Liver (tissue), 9 donors: ENCODE measurements around the gene IFT27. TPM values are rescaled to one million over a fixed set of nuclear protein-coding genes. Genes with fewer than 3 reads are reported as not detected.

Experiments
- DNase-seq: peaks from one replicate; pipeline ENCODE4 v3.0.0-alpha.2; 2017; ENCODE audit warnings: low spot score
- H3K27ac ChIP-seq, 2 donors: one replicate each; pipeline ENCODE4 v1.7.0; 2013; ENCODE audit warnings: inconsistent platforms in 2 of 2, low read length in 2 of 2, control low read depth in 1 of 2, low read depth in 1 of 2, mild to moderate bottlenecking in 1 of 2
- H3K27me3 ChIP-seq, 4 donors: one replicate each; pipeline versions ENCODE4 v1.6.1 to v1.7.0; 2013; ENCODE audit warnings: low read length in 3 of 4, inconsistent platforms in 1 of 4, mild to moderate bottlenecking in 1 of 4, moderate library complexity in 1 of 4; ENCODE audit not compliant: control insufficient read depth in 4 of 4, insufficient read depth in 4 of 4
- H3K36me3 ChIP-seq, 4 donors: one replicate each; pipeline versions ENCODE4 v1.6.1 to v1.7.0; 2013; ENCODE audit warnings: low read length in 3 of 4, mild to moderate bottlenecking in 3 of 4, low read depth in 1 of 4, moderate library complexity in 1 of 4; ENCODE audit not compliant: control insufficient read depth in 4 of 4, insufficient read depth in 3 of 4
- H3K4me1 ChIP-seq, 4 donors: one replicate each; pipeline versions ENCODE4 v1.6.1 to v1.7.0; 2013; ENCODE audit warnings: low read length in 3 of 4, mild to moderate bottlenecking in 3 of 4, moderate library complexity in 1 of 4; ENCODE audit not compliant: control insufficient read depth in 4 of 4, insufficient read depth in 4 of 4
- H3K4me3 ChIP-seq, 3 donors: one replicate each; pipeline versions ENCODE4 v1.6.1 to v1.7.0; 2013; ENCODE audit warnings: low read length in 3 of 3, control low read depth in 1 of 3, low read depth in 1 of 3, mild to moderate bottlenecking in 1 of 3
- H3K9ac ChIP-seq, 2 donors: one replicate each; pipeline ENCODE4 v1.7.0; 2013; ENCODE audit warnings: low read length in 2 of 2, mild to moderate bottlenecking in 2 of 2, moderate library complexity in 2 of 2, control low read depth in 1 of 2, low read depth in 1 of 2
- H3K9me3 ChIP-seq, 4 donors: one replicate each; pipeline versions ENCODE4 v1.6.1 to v1.7.0; 2013; ENCODE audit warnings: low read length in 3 of 4; ENCODE audit not compliant: control insufficient read depth in 4 of 4
- ATF3 ChIP-seq: IDR thresholded peaks from 2 replicates; pipeline ENCODE4 v1.6.1; 2016; ENCODE audit warnings: antibody characterized with exemption
- CTCF ChIP-seq: fragments of 150-350 bp; IDR thresholded peaks from 2 replicates; pipeline ENCODE4 v1.5.1; 2017; ENCODE audit warnings: improper control_type of control experiment, low read depth, low read length; ENCODE audit not compliant: missing input control
- FOXA2 ChIP-seq: IDR thresholded peaks from 2 replicates; pipeline ENCODE4 v1.6.1; 2016; ENCODE audit warnings: antibody characterized with exemption
- GABPA ChIP-seq, 2 donors: IDR thresholded peaks in 1 of 2; conservative IDR thresholded peaks in 1 of 2; 2 replicates each; pipeline ENCODE4 v1.6.1; 2016; ENCODE audit warnings: antibody characterized with exemption in 2 of 2, mild to moderate bottlenecking in 1 of 2, moderate library complexity in 1 of 2
- HNF4G ChIP-seq: IDR thresholded peaks from 2 replicates; pipeline ENCODE4 v1.6.1; 2016; ENCODE audit warnings: antibody characterized with exemption
- JUND ChIP-seq, 2 donors: IDR thresholded peaks; 2 replicates each; pipeline ENCODE4 v1.6.1; 2016; ENCODE audit warnings: antibody characterized with exemption in 2 of 2
- RAD21 ChIP-seq, 2 donors: IDR thresholded peaks; 2 replicates each; pipeline ENCODE4 v1.6.1; 2016; ENCODE audit warnings: antibody characterized with exemption in 2 of 2, mild to moderate bottlenecking in 2 of 2
- REST ChIP-seq: IDR thresholded peaks from 2 replicates; pipeline ENCODE4 v1.6.1; 2016; ENCODE audit warnings: antibody characterized with exemption, mild to moderate bottlenecking
- SP1 ChIP-seq: IDR thresholded peaks from 2 replicates; pipeline ENCODE4 v1.6.1; 2018; ENCODE audit warnings: antibody characterized with exemption, mild to moderate bottlenecking
- YY1 ChIP-seq: IDR thresholded peaks from 2 replicates; pipeline ENCODE4 v1.6.1; 2016; ENCODE audit warnings: antibody characterized with exemption, mild to moderate bottlenecking
- ZBTB33 ChIP-seq: IDR thresholded peaks from 2 replicates; pipeline ENCODE4 v1.6.1; 2016; ENCODE audit warnings: antibody characterized with exemption
- WGBS: extraction: QIAGEN DNeasy Blood & Tissue Kit; methylation state at CpG from one replicate; pipeline ENCODE4 v1.1.7; 2013; 5-methylcytosine and 5-hydroxymethylcytosine counted together
- polyA plus RNA-seq, 2 donors: library from polyadenylated mRNA; stranded (reverse) in 1 of 2; unstranded in 1 of 2; fragments of 200-250 nt in 1 of 2; fragments of >200 nt in 1 of 2; fragmentation: Nextera tagmentation in 1 of 2; extraction: Ambion mirVana in 1 of 2; gene quantifications; one replicate each; pipeline versions ENCODE4 v1.2.1 to v1.2.3, GENCODE V29; 2013 to 2015
- total RNA-seq, 2 donors: library from RNA; depleted of rRNA; stranded (reverse); fragments of >200 nt; gene quantifications; one replicate each; pipeline ENCODE4 v1.2.3, GENCODE V29; 2014
- donor health status: healthy.
- donor health status: healthy.
- donor health status: healthy.
- donor health status: healthy.
- donor health status: healthy.

IFT27 gene
- total and polyA plus RNA-seq, 4 donors: 7.2 to 12.4 (median 9.6) TPM

GRCh38 chr22:36759481-36760159 lies 16.3 kb downstream of the IFT27 start (continued):
- TF ChIP-seq REST: no peak

- Histone ChIP-seq H3K36me3 (peaks cover 0 to 9% (median 1%) of the 10 kb centered on the region in 4 donors), H3K27ac (no peak overlapping the region), H3K4me1 (no peaks in the 10 kb centered on the region), H3K9me3 (no peaks in the 10 kb centered on the region), H3K27me3 (peaks cover 0 to 4% (median 0%) of the 10 kb centered on the region in 4 donors), H3K4me3 (no peak overlapping the region), H3K9ac (no peak overlapping the region)
- no peak for TF ChIP-seq ZBTB33
- TF ChIP-seq REST: no peak
- no peak for TF ChIP-seq GABPA (IDR thresholded peaks at IDR 0.05 in 1 of 2, conservative IDR thresholded peaks at IDR 0.05 in 1 of 2)
- no peak for TF ChIP-seq FOXA2
- TF ChIP-seq SP1: no peak
- no peak for TF ChIP-seq YY1
- TF ChIP-seq HNF4G: no peak
- TF ChIP-seq CTCF: no peak
- TF ChIP-seq ATF3: no peak
- no peak for TF ChIP-seq RAD21 (IDR thresholded peaks at IDR 0.05)
- TF ChIP-seq JUND (IDR thresholded peaks at IDR 0.05): no peak
- WGBS: 90% methylated on average over 15 of the region's 15 CpGs
- DNase-seq: no peak
Observed at GRCh38 chr22:36758792-36759271, 17.1 kb downstream of the IFT27 start.
